ENCODE data around the gene TMEM236. TPM values are rescaled to one million over a fixed set of nuclear protein-coding genes. Genes with fewer than 3 reads are reported as not detected.

The TMEM236 gene
- total RNA-seq, 4 donors from 2014 or later, result 0.59 to 1.2 (median 0.73) TPM; not detected in 1

DNA sequence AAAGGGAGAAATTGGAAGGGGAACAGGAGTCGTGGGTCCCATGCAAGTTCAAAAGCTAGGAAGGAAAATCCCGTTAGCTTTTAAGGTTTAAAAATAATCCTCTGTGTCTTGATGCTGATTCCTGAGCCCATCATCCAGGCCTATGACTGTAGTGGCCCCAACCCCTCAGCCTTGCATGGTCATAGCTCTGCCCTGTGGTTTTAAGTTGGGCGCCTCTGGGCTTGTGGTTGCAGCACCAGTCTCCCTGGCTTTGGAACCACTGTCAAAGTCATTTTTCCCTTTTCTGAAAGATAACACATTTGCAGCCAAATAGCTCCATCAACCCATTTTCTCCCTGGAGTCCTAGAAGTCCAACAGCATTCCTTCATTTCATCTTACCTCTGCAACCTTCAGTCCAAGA lies 13.6 kb downstream of the TMEM236 start:
- Histone ChIP-seq H3K4me1 (no peaks in the 10 kb centered on the region), H3K4me3 (no peak overlapping the region), H3K36me3 (no peaks in the 10 kb centered on the region), H3K9me3 (no peaks in the 10 kb centered on the region), H3K27ac (no peak overlapping the region), H3K27me3 (no peaks in the 10 kb centered on the region)
- intact Hi-C loops (cut with DNase I; ENCODE audit: low total_unique reads), result no loop called here
- no peak for DNase-seq
- TF ChIP-seq, protein P1, sequence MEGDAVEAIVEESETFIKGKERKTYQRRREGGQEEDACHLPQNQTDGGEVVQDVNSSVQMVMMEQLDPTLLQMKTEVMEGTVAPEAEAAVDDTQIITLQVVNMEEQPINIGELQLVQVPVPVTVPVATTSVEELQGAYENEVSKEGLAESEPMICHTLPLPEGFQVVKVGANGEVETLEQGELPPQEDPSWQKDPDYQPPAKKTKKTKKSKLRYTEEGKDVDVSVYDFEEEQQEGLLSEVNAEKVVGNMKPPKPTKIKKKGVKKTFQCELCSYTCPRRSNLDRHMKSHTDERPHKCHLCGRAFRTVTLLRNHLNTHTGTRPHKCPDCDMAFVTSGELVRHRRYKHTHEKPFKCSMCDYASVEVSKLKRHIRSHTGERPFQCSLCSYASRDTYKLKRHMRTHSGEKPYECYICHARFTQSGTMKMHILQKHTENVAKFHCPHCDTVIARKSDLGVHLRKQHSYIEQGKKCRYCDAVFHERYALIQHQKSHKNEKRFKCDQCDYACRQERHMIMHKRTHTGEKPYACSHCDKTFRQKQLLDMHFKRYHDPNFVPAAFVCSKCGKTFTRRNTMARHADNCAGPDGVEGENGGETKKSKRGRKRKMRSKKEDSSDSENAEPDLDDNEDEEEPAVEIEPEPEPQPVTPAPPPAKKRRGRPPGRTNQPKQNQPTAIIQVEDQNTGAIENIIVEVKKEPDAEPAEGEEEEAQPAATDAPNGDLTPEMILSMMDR (IDR thresholded peaks at IDR 0.05), result no peak
- no peak for TF ChIP-seq POLR2A (IDR thresholded peaks at IDR 0.05)

DNA sequence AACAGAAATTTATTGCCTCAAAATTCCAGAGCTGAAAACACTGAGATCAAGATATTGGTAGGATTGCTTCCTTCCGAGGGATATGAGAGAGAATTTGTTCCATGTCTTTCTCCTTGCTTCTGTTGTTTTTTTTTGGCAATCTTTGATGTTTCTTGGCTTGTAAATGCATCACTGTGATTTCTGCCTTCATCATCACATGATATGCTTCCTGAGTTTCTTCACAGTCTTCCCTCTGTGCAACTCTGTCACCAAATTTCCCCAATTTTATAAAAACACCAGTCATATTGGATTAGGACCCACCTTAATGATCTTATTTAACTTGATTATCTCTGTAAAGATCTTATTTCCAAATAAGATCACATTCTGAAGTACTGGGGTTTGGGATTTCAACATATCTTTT lies 14.7 kb downstream of the TMEM236 start:
- Histone ChIP-seq H3K36me3 (no peaks in the 10 kb centered on the region), H3K4me3 (no peak overlapping the region), H3K4me1 (no peaks in the 10 kb centered on the region), H3K9me3 (no peaks in the 10 kb centered on the region), H3K27ac (no peak overlapping the region), H3K27me3 (no peaks in the 10 kb centered on the region)
- no peak for TF ChIP-seq POLR2A (IDR thresholded peaks at IDR 0.05)
- intact Hi-C loops (cut with DNase I; ENCODE audit: low total_unique reads), result no loop called here
- DNase-seq, result no peak

DNA sequence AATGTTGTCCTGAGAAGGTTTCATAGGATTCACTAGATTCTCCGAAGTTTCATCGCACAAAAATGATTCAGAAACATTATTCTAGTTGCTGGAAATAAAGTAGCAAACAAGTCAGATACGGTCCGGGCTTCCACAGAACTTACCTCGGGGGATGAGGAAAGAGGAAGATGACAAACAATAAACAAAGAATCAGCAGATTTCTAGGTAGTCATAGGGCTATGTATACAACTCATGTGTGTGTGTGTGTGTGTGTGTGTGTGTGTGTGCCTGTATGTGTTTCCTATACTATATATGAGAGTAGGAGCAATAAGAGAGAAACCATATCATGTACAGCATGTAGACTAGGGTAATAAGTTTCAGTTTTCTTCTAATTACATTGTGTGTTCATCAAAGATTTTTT lies 16.5 kb downstream of the TMEM236 start:
- Histone ChIP-seq H3K27ac (no peak overlapping the region), H3K4me1 (no peaks in the 10 kb centered on the region), H3K4me3 (no peak overlapping the region), H3K9me3 (no peaks in the 10 kb centered on the region), H3K36me3 (no peaks in the 10 kb centered on the region), H3K27me3 (no peaks in the 10 kb centered on the region)
- TF ChIP-seq, protein P1 (IDR thresholded peaks at IDR 0.05), result no peak
- no peak for TF ChIP-seq POLR2A (IDR thresholded peaks at IDR 0.05)
- intact Hi-C loops (cut with DNase I; ENCODE audit: low total_unique reads), result no loop called here
- DNase-seq, result no peak

DNA sequence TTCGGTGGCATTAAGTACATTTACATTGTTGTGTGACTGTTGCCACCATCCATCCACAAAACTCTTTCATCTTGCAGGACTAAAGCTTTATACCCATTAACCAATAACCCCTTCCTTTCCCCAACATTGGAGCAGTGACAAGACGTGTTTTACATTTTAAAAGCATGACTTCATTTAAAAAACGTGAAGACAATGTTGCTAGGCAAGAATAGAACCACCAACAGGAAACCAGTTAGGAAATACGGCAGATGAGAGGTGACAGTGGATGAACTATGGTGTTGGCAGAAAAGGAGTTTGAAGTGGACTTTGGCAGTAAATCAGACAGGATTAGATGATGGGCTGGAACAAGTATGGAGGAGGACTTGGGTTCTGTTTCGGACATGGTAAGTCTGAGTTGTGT lies 17.0 kb downstream of the TMEM236 start:
- H3K9me3 ChIP-seq, result no peaks in the 10 kb centered on the region
- DNase-seq, result no peak
- no peaks in the 10 kb centered on the region for H3K36me3 ChIP-seq
- H3K4me1 ChIP-seq, result no peaks in the 10 kb centered on the region
- no peak overlapping the region for H3K27ac ChIP-seq
- no peak overlapping the region for H3K4me3 ChIP-seq
- no peaks in the 10 kb centered on the region for H3K27me3 ChIP-seq
- intact Hi-C loops (cut with DNase I; ENCODE audit: low total_unique reads), result no loop called here
- no peak for TF ChIP-seq POLR2A (IDR thresholded peaks at IDR 0.05)
- TF ChIP-seq, protein P1 (IDR thresholded peaks at IDR 0.05), result no peak

DNA sequence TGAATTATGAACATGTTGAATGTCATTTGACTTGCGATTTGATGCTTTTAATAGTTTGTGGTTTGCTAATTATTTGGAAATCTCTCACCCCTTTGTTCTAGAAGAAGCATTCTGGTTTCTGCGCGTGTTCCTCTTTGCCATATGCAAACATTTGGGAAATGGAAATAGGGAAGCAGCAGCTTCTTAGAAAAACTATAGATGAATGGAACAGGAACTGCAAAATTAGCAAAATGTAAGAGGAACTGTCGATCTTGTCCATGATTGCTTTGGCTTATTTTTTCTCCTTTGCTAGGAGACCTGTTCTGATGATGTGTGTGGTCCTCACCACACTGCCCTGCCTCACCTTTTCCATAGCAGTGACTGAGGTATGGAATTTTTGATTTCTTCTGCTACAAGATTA lies 19.0 kb downstream of the TMEM236 start:
- TF ChIP-seq, protein P1 (IDR thresholded peaks at IDR 0.05), result no peak
- no peak for TF ChIP-seq POLR2A (IDR thresholded peaks at IDR 0.05)
- H3K4me3 ChIP-seq, result no peak overlapping the region
- H3K36me3 ChIP-seq, result no peaks in the 10 kb centered on the region
- H3K27ac ChIP-seq, result no peak overlapping the region
- H3K4me1 ChIP-seq, result no peaks in the 10 kb centered on the region
- no peak for DNase-seq
- H3K9me3 ChIP-seq, result no peaks in the 10 kb centered on the region
- intact Hi-C loops (cut with DNase I; ENCODE audit: low total_unique reads), result no loop called here
- no peaks in the 10 kb centered on the region for H3K27me3 ChIP-seq

DNA sequence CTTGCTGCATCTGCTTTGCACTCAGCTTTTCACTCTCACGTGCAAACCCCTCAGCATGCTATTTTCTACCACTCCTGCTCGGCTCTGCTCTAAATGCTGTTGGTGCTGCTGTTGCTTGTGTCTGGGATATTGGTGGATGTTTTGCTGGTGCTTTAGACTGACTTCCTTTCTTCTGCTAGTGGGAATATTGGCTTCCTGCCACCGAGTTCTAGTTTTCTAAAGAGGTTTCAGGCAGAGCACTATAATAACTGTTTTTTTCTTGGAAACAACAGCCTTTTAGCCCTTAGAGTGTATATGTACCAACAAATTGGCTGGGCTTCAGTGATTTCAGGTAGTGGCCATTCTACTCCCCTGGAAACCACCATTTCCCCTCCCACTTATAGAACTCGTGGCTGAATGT lies 27.8 kb downstream of the TMEM236 start:
- Histone ChIP-seq H3K4me1 (no peaks in the 10 kb centered on the region), H3K4me3 (no peak overlapping the region), H3K27ac (no peak overlapping the region), H3K9me3 (no peaks in the 10 kb centered on the region), H3K27me3 (no peaks in the 10 kb centered on the region), H3K36me3 (no peaks in the 10 kb centered on the region)
- TF ChIP-seq, protein P1 (IDR thresholded peaks at IDR 0.05), result no peak
- TF ChIP-seq POLR2A (IDR thresholded peaks at IDR 0.05), result no peak
- intact Hi-C loops (cut with DNase I; ENCODE audit: low total_unique reads), result no loop called here
- no peak for DNase-seq

Data from uterus (tissue), 4 donors.